Calu3 (cell line): ENCODE results near the gene ATP4B. TPM values are rescaled to one million over a fixed set of nuclear protein-coding genes. Genes with fewer than 3 reads are reported as not detected.

ENCODE experiments used
- BruUV-seq: library from RNA; stranded (reverse); fragments of 400-500 nt; replicated peaks from 2 replicates; lab custom pipeline; 2021; lab: Mats Ljungman, UMichigan
- CTCF ChIA-PET: fragments of 300-600 bp; sonication (Branson Sonifier 250); formaldehyde crosslinking; loops from one replicate; lab custom pipeline; 2022; ENCODE audit warnings: antibody characterized with exemption; lab: Charles Lee
- DNase-seq: peaks from one replicate; pipeline ENCODE4 v3.0.0; 2022
- H3K27ac Mint-ChIP-seq: one replicate; pipeline ENCODE4 v1.8.0; 2022; ENCODE audit warnings: mixed read lengths; ENCODE audit not compliant: unreplicated experiment
- H3K27me3 Mint-ChIP-seq: one replicate; pipeline ENCODE4 v1.8.0; 2022; ENCODE audit warnings: mixed read lengths; ENCODE audit not compliant: unreplicated experiment
- H3K36me3 Mint-ChIP-seq: one replicate; pipeline ENCODE4 v1.8.0; 2022; ENCODE audit warnings: mild to moderate bottlenecking, moderate library complexity, mixed read lengths; ENCODE audit not compliant: insufficient read depth, unreplicated experiment
- H3K4me1 Mint-ChIP-seq: one replicate; pipeline ENCODE4 v1.8.0; 2022; ENCODE audit warnings: mild to moderate bottlenecking, low read depth, mixed read lengths; ENCODE audit not compliant: unreplicated experiment
- H3K4me3 Mint-ChIP-seq: one replicate; pipeline ENCODE4 v1.8.0; 2022; ENCODE audit warnings: mild to moderate bottlenecking, low read depth, moderate library complexity, mixed read lengths; ENCODE audit not compliant: unreplicated experiment
- H3K9me3 Mint-ChIP-seq: one replicate; pipeline ENCODE4 v1.8.0; 2022; ENCODE audit warnings: low read depth, mixed read lengths; ENCODE audit not compliant: unreplicated experiment
- CTCF ChIP-seq: fragments of 200-600 bp; IDR thresholded peaks from one replicate; pipeline ENCODE4 v1.8.0; 2022; ENCODE audit warnings: antibody characterized with exemption; ENCODE audit not compliant: unreplicated experiment
- intact Hi-C: fragments of 100-400 bp; cut with micrococcal nuclease; formaldehyde crosslinking; loops from one replicate; pipeline ENCODE4 v1.10.0; 2022; ENCODE audit not compliant: unreplicated experiment
- total RNA-seq: library from RNA; stranded (reverse); gene quantifications from 2 replicates; pipeline ENCODE4 v1.2.3, GENCODE V29; 2022

Gene ATP4B
- total RNA-seq, 1 experiment from 2014 or later = not detected

- BruUV-seq = no TSS peak
- DNase-seq = no peak
These were observed 13.2 kb downstream of the ATP4B start for GRCh38 chr13:113644800-113645199.

GRCh38 chr13:113643593-113643992, 14.4 kb downstream of the ATP4B start:
- Mint-ChIP-seq H3K36me3 (no peaks in the 10 kb centered on the region), H3K4me3 (no peak overlapping the region), H3K27ac (no peak overlapping the region), H3K9me3 (peaks cover 8% of the 10 kb centered on the region), H3K4me1 (no peaks in the 10 kb centered on the region), H3K27me3 (no peaks in the 10 kb centered on the region)
- no TSS peak for BruUV-seq
- intact Hi-C loops = no loop called here
- no peak for DNase-seq
- CTCF ChIA-PET = no interaction called here
- TF ChIP-seq CTCF = no peak

More at GRCh38 chr13:113644800-113645199, 13.2 kb downstream of the ATP4B start:
- no peaks in the 10 kb centered on the region for H3K36me3 Mint-ChIP-seq
- no peaks in the 10 kb centered on the region for H3K4me1 Mint-ChIP-seq
- H3K4me3 Mint-ChIP-seq = no peak overlapping the region
- peaks cover 8% of the 10 kb centered on the region for H3K9me3 Mint-ChIP-seq
- no peak overlapping the region for H3K27ac Mint-ChIP-seq
- no peaks in the 10 kb centered on the region for H3K27me3 Mint-ChIP-seq
- intact Hi-C loops = no loop called here
- CTCF ChIA-PET = no interaction called here
- TF ChIP-seq CTCF = no peak

GRCh38 chr13:113642563-113642962, 15.4 kb downstream of the ATP4B start:
- no peak overlapping the region for H3K27ac Mint-ChIP-seq
- CTCF ChIA-PET = no interaction called here
- no peak overlapping the region for H3K4me3 Mint-ChIP-seq
- H3K9me3 Mint-ChIP-seq = peaks cover 8% of the 10 kb centered on the region
- BruUV-seq = no TSS peak
- DNase-seq = no peak
- intact Hi-C loops = no loop called here
- H3K4me1 Mint-ChIP-seq = no peaks in the 10 kb centered on the region
- H3K36me3 Mint-ChIP-seq = peaks cover 4% of the 10 kb centered on the region
- no peak for TF ChIP-seq CTCF
- H3K27me3 Mint-ChIP-seq = no peaks in the 10 kb centered on the region

GRCh38 chr13:113641426-113641825, 16.6 kb downstream of the ATP4B start:
- H3K27ac Mint-ChIP-seq = no peak overlapping the region
- H3K36me3 Mint-ChIP-seq = peaks cover 7% of the 10 kb centered on the region
- CTCF ChIA-PET = no interaction called here
- H3K4me1 Mint-ChIP-seq = no peaks in the 10 kb centered on the region
- no peak for TF ChIP-seq CTCF
- H3K27me3 Mint-ChIP-seq = no peaks in the 10 kb centered on the region
- DNase-seq = no peak
- H3K9me3 Mint-ChIP-seq = peaks cover 6% of the 10 kb centered on the region
- intact Hi-C loops = no loop called here
- BruUV-seq = no TSS peak
- no peak overlapping the region for H3K4me3 Mint-ChIP-seq
